Nucleus accumbens (tissue), 56 donors: ENCODE results near the gene ZNF823.
A peak's percentile ranks its signal among the peaks of the same experiment; 100 is the strongest.
"Not testable (repeated sequence)": the region's sequence is repeated elsewhere in the genome, so short reads cannot be mapped to it uniquely, and the experiment has no call there.

ENCODE experiments used
- DNase-seq, 56 donors: peaks; one replicate each; lab custom pipeline; 2025; lab: John Stamatoyannopoulos, UW

The ZNF823 gene

DNA sequence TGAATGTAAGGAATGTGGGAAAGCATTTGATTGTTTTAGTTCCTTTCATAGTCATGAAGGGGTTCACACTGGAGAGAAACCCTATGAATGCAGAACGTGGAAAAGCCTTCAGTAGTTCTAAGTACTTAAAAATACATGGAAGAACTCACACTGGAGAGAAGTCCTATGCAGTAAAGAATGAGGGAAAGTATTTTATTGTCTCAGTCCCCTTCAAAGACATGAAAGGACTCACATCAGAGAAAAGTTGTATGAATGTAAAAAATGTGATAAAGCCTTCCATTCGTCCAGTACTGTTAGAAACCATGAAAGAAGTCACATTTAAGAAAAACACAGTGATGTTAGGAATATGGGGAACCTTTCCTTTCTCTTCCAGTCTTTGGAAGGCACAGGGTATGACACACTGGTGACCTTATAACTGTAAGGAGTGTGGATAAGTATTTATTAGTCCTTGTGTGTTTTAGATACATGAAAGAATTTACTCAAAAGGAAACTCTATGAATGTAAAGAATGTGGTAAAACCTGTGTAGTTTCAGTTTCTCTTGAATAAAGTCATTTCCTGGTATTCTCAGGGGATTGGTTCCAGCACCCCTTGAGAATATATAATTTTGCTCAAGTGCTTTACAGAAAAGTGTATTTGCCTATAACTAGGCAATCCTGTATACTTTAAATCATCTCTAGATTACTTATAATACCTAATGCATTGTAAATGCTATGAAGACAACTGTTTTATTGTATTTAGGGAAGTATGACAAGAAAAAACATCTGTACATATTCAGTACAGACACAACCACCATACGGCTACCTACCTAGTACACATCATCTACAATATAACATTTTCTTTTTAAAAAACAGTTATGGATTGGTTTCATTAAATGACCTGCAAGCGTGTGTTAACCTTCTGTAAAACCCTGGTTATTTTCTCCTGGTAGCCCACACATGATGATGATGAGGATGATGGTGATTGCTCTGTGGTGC is 52.8 kb downstream of the ZNF823 start:
- DNase-seq, result no peak

DNA sequence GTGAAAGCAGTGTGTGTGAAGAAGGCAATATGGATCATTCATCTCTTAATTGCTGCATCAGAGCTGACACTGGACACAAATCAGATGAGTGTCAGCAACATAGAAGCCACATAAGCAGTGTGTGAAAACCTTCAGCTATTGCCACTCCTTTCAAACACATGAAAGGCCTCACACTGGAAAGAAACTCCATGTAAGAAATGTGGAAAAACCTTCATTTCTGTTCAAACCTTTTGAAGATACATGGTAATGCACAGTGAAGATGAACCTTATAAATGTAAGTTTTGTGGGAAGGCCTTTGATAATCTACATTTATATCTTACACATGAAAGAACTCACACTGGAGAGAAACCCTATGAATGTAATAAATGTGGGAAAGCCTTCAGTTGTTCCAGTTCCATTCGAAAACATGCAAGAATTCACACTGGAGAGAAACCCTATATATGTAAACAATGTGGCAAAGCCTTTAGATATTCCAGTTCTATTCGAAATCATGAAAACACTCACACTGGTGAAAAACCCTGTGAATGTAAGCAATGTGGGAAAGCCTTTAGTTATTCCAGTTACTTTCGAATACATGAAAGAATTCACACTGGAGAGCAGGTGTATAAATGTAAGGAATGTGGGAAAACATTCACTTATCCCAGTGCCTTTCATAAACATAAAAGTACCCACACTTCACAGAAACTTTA is 53.6 kb downstream of the ZNF823 start:
- no peak for DNase-seq

DNA sequence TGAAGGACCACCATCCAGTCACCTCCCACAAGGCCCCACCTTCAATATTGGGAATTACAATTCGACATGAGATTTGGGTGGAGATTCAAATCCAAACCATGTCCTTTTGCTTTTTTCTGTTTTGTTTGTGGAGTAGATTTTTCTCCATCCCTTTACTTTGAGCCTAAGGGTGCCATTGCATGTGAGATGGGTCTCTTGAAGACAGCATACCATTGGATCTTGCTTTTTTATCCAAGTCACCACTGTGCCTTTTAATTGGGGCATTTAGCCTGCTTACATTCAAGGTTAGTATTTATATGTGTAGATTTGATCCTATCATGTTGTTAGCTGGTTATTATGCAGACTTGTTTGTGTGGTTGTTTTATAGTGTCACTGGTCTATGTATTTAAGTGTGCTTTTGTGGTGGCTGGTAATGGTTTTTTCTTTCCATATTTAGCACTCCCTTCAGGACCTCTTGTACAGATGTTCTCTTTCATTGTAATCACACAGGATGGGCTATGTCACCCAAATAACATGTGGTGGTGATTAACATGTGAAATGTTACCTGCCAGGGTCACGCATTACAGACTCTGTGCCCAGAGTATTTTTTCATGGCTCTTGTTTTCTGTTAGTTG is 58.0 kb downstream of the ZNF823 start:
- DNase-seq, result no peak

DNA sequence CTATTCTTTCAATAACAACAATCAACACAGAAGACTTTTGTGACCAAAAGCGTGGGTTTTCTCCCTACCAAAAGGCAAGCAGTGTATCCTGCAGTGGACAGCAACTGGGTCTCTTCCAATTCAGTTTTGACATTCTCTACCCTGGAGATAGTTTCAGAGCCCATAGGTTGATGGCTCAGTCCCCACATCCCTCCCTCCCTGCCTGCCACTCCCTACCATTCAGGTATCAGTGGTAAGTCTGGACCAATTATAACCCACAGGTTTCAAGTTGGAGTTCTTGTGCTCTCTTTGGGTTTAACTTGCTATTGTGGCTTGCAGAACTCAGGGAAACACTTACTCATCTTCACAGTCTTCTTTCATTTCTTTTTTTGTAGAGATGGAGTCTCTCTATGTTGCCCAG is 60.2 kb downstream of the ZNF823 start:
- DNase-seq, result no peak

DNA sequence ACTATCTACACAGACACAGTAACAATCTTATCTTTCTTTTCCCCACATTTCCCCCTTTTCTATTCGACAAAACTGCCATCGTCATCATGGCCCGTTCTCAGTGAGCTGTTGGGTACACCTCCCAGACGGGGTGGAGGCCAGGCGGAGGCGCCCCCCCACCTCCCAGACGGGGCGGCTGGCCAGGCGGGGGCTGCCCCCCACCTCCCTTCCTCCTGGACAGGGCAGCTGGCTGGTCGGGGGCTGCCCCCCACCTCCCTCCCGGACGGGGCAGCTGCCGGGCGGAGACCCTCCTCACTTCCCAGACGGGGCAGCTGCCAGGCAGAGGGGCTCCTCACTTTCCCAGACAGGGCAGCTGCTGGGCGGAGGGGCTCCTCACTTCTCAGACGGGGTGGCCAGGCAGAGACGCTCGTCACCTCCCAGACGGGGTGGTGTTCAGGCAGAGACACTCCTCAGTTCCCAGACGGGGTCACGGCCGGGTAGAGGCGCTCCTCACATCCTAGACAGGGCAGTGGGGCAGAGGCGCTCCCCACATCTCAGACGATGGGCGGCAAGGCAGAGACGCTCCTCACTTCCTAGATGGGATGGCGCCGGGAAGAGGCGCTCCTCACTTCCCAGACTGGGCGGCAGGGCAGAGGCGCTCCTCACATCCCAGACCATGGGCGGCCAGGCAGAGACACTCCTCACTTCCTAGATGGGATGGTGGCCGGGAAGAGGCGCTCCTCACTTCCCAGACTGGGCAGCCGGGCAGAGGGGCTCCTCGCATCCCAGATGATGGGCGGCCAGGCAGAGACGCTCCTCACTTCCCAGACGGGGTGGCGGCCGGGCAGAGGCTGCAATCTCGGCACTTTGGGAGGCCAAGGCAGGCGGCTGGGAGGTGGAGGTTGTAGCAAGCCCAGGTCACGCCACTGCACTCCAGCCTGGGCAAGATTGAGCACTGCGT is 61.8 kb downstream of the ZNF823 start:
- DNase-seq, result not testable (repeated sequence)

DNA sequence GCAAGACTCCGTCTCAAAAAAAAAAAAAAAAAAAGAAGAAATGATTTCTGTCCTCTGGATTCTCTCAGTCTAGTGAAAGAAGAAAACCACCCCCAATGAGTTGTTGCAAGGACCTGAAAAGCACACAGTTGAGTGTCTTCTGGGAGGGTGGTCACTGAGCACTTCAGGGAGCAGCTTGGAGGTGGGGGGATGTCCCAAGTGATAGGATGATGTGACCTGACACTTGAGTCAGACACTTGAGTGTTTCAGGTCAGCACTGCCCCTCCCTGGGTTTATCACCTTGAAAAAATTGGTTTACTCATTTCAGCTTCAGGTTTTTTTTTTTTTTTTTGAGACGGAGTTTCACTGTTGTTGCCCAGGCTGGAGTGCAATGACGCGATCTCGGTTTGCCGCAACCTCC is 63.2 kb downstream of the ZNF823 start:
- no peak for DNase-seq

DNA sequence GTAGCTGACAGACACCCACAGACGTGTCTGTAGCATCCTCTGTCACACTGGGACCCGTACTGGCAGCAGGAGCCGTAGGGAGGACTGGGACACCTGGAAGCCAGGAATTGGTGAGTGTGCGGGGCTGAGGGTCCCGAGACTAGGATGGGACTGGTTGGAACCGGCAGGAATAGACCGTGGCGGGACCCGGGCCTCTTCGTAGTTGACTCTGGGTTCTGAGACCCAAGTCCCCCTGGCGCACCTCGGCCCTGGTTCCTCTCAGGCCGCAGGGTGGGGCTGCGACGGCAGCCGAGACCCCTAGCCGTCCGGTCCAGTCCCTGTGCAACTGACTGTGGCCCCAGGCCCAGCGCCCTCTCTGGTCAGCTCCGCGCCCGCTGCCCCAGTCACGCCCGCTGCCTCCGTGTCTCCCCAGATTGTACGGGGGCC is 64.7 kb downstream of the ZNF823 start:
- DNase-seq, result peak in 3 of 56 donors; percentile 3 to 34 (median 17)

DNA sequence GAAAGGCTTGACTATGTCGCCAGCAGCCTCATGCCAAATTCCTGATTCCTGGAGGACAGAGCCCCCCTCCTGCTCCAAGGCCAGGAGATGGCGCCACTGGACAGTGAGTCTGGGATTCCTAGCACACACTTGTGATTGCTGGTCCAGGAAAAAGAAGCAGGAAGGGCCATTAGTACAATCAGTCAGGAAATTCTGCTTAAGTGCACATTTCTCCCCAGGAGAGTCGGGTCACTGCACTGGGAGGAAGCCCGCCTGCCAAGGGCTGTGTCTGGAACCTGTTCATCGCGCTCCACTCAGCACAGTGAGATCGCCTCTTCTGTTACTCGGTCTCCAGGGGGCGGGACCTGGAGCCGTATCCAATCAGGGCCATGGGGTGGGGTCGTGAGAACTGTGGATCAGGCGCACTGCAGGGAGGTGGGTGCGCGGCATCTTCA is 65.1 kb downstream of the ZNF823 start:
- DNase-seq, result peak in 54 of 56 donors; percentile 11 to 88 (median 70)
